Measurements from ENCODE around the gene SCN4B.

Gene SCN4B

DNA sequence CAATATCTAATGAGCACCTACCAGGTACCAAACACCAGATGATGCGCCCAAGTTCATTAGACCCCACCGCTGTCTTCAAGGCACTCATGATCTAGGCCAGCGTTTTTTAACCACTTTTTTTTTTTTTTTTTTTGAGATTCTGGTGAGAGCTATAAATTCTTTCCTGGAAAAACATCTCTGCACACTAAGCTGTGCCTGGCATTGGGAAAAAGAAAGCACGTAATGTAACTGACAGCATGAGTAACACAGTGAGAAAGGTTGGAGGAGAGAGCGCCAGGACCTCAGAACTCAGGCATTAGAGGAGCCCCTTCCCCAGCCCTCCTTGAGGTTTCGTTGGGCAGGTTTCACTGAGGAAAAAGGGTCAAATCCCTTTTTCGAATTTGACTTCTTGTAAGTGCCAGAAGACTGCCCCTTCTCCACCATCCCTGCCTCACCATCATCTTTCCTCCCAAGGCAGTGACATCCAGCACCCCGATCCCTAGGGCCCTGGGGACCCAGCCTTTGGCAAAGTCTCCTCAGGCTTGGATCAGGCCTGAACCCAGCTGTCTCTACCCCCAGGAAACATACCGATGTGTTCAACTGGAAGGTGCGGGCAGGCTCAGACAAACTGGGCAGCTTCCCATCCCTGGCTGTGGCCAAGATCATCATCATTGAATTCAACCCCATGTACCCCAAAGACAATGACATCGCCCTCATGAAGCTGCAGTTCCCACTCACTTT, 39.8 kb downstream of the SCN4B start:
- Histone ChIP-seq H3K9ac (ENCODE audit: low read depth, low read length, poor library complexity, severe bottlenecking) (no peak overlapping the region), H3F3A (ENCODE audit: low read depth) (no peaks in the 10 kb centered on the region), H3K36me3 (ENCODE audit: insufficient read depth, low read length) (no peaks in the 10 kb centered on the region), H3K9me3 (ENCODE audit: insufficient read depth, low read depth, low read length) (no peaks in the 10 kb centered on the region), H3K4me3 (ENCODE audit: low read length, poor library complexity, severe bottlenecking) (no peak overlapping the region), H4K20me1 (ENCODE audit: insufficient read depth, low read length, poor library complexity, severe bottlenecking) (no peaks in the 10 kb centered on the region), H3K4me1 (ENCODE audit: insufficient read depth, low read length, poor library complexity, severe bottlenecking) (peaks cover 10% of the 10 kb centered on the region), H3K9me2 (replicated peaks; ENCODE audit: low read depth, low read length) (no peaks in the 10 kb centered on the region), H2AFZ (ENCODE audit: low read length) (no peak overlapping the region), H3K4me2 (ENCODE audit: low read depth, low read length, poor library complexity, severe bottlenecking) (no peak overlapping the region), H3K27me3 (ENCODE audit: insufficient read depth, low read length, poor library complexity, severe bottlenecking) (no peaks in the 10 kb centered on the region), H3K79me2 (ENCODE audit: insufficient read depth, low read length) (no peaks in the 10 kb centered on the region)
- TF ChIP-seq, protein P1, sequence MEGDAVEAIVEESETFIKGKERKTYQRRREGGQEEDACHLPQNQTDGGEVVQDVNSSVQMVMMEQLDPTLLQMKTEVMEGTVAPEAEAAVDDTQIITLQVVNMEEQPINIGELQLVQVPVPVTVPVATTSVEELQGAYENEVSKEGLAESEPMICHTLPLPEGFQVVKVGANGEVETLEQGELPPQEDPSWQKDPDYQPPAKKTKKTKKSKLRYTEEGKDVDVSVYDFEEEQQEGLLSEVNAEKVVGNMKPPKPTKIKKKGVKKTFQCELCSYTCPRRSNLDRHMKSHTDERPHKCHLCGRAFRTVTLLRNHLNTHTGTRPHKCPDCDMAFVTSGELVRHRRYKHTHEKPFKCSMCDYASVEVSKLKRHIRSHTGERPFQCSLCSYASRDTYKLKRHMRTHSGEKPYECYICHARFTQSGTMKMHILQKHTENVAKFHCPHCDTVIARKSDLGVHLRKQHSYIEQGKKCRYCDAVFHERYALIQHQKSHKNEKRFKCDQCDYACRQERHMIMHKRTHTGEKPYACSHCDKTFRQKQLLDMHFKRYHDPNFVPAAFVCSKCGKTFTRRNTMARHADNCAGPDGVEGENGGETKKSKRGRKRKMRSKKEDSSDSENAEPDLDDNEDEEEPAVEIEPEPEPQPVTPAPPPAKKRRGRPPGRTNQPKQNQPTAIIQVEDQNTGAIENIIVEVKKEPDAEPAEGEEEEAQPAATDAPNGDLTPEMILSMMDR (conservative IDR thresholded peaks at IDR 0.05; ENCODE audit: low read length) = no peak
- no peak for TF ChIP-seq EZH2phosphoT487 (IDR thresholded peaks at IDR 0.05; ENCODE audit: borderline replicate concordance)

DNA sequence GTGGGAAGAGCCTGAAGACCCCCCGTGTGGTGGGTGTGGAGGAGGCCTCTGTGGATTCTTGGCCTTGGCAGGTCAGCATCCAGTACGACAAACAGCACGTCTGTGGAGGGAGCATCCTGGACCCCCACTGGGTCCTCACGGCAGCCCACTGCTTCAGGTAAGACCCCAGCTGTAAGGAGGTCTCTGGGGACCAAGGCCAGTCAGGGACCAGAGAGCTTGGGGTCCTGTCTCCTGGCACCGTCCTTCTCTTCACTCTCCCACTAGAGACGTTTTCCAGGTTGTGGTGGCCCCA, 40.9 kb downstream of the SCN4B start:
- Histone ChIP-seq H3K4me2 (ENCODE audit: low read depth, low read length, poor library complexity, severe bottlenecking) (no peak overlapping the region), H3K9me3 (ENCODE audit: insufficient read depth, low read depth, low read length) (no peaks in the 10 kb centered on the region), H3K9ac (ENCODE audit: low read depth, low read length, poor library complexity, severe bottlenecking) (no peak overlapping the region), H3F3A (ENCODE audit: low read depth) (no peaks in the 10 kb centered on the region), H3K9me2 (replicated peaks; ENCODE audit: low read depth, low read length) (no peaks in the 10 kb centered on the region), H3K4me1 (ENCODE audit: insufficient read depth, low read length, poor library complexity, severe bottlenecking) (peaks cover 6% of the 10 kb centered on the region), H3K27me3 (ENCODE audit: insufficient read depth, low read length, poor library complexity, severe bottlenecking) (no peaks in the 10 kb centered on the region), H2AFZ (ENCODE audit: low read length) (no peak overlapping the region), H3K36me3 (ENCODE audit: insufficient read depth, low read length) (no peaks in the 10 kb centered on the region), H4K20me1 (ENCODE audit: insufficient read depth, low read length, poor library complexity, severe bottlenecking) (no peaks in the 10 kb centered on the region), H3K4me3 (ENCODE audit: low read length, poor library complexity, severe bottlenecking) (no peak overlapping the region), H3K79me2 (ENCODE audit: insufficient read depth, low read length) (no peaks in the 10 kb centered on the region)
- TF ChIP-seq, protein P1 (conservative IDR thresholded peaks at IDR 0.05; ENCODE audit: low read length) = no peak

DNA sequence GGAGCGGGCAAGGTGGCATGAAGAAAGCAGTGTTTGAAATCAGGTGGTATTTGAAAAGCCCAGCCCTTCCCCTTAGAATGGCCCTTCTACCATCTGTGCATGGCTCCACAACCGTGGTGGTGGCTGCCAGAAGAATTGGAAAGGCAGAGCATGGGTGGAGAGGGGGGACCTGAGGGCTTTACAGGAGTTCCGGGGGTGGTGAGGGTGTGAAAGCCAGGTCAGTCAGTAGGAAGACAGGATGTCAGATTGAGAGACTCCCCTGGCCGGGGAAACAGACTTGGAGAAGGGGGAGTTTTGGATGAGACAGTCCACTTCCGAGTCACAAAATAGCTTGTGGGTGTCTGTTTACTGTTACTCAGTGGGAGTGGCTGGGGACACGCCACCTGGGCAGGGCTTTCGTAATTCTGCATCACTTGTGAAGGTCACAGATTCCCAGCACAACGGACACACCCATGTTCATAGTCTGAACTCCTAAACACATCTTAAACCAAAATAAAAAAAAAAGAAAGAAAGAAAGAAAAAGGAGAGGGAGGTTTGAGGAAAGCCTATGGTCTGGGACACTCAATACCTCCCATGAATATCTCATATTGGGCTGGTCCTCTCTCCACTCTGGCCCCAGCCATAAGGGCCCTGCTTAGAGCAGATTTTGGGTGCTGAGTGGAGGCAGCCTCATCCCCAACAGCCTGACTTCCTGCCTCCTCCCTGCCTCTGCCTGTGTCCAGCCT, 41.4 kb downstream of the SCN4B start:
- Histone ChIP-seq H3K27me3 (ENCODE audit: insufficient read depth, low read length, poor library complexity, severe bottlenecking) (no peaks in the 10 kb centered on the region), H3K79me2 (ENCODE audit: insufficient read depth, low read length) (no peaks in the 10 kb centered on the region), H3K9ac (ENCODE audit: low read depth, low read length, poor library complexity, severe bottlenecking) (no peak overlapping the region), H3K4me3 (ENCODE audit: low read length, poor library complexity, severe bottlenecking) (no peak overlapping the region), H3K4me2 (ENCODE audit: low read depth, low read length, poor library complexity, severe bottlenecking) (no peak overlapping the region), H3K36me3 (ENCODE audit: insufficient read depth, low read length) (no peaks in the 10 kb centered on the region), H3K4me1 (ENCODE audit: insufficient read depth, low read length, poor library complexity, severe bottlenecking) (peaks cover 6% of the 10 kb centered on the region), H3K9me3 (ENCODE audit: insufficient read depth, low read depth, low read length) (no peaks in the 10 kb centered on the region), H2AFZ (ENCODE audit: low read length) (no peak overlapping the region), H3F3A (ENCODE audit: low read depth) (no peaks in the 10 kb centered on the region), H4K20me1 (ENCODE audit: insufficient read depth, low read length, poor library complexity, severe bottlenecking) (no peaks in the 10 kb centered on the region), H3K9me2 (replicated peaks; ENCODE audit: low read depth, low read length) (no peaks in the 10 kb centered on the region)
- TF ChIP-seq, protein P1 (conservative IDR thresholded peaks at IDR 0.05; ENCODE audit: low read length) = no peak
- no peak for TF ChIP-seq EZH2phosphoT487 (IDR thresholded peaks at IDR 0.05; ENCODE audit: borderline replicate concordance)

Data from Loucy (cell line).